ENCODE results near the gene MRPS18A.
"Not testable (repeated sequence)": the region's sequence is repeated elsewhere in the genome, so short reads cannot be mapped to it uniquely, and the experiment has no call there.

Gene MRPS18A

GRCh38 chr6:43716099-43716498 lies 28.5 kb upstream of the MRPS18A start:
- no peak for DNase-seq

DNA sequence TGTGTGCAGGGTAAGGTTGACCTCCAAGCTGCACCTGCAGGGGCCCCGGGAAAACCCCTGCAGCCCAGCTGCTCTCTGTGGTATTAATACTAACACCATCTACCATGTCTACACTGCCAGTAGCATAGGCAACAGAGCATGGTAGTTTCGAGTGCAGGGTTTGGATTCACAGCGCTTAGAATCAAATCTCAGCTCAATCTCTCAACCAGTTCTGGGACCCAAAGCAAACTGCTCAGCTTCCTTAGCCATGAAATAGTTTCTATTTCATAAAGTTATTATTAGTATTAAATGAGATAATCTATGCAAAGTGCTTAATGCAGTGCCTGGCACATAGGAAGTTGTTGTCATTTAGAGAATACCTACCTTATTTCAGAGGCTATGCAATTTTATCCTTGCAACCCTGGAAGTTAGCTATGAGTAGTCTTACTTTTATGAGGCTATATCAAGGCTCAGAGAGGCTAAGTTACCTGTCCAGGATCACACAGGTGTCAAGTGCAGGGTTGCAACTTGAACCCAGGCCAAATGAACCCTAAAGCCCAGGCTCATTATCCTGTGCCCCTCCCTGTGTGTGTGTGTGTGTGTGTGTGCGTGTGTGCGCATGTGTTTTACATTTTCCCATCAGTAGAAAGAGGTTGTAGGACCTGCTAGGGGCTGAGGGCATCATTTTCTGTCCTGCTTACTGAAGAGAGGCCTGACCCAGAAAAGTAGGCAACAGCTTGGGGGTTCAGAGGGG lies 27.6 kb upstream of the MRPS18A start:
- no peak for DNase-seq

DNA sequence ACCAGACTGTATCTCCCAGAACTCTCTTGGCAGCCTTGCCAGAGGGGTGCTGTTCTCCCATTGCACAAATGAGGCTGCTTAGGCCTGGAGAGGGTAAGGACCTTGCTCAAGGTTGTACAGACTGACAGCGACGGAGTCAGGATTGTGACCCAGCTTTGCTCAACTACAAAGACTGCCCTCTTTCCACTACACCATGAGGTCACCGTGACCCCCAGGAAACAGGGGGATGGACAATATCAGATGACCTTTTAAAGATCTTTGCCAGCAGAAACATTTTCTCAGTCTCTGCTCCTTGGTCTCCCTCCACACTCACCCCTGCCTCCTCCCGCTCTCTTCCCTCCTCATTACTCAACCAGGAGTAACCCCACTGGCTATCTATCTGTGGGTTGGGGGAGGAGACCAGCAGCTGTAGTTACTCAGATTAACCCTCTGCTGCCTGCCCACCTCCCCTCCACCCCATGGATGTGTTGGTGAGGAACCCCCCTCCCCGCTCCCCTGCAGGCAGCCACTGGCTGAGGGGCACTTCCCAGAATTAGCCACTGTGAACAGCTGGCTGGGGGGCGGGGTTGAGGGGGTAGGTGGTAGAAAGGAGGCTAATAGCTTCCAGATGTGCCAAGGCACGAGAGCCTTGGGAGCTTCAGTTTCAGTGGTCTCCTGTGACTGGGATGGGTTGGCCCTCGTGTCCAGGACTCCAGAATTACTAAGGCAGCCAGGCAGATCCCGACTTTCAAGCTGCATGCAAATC lies 26.9 kb upstream of the MRPS18A start:
- no peak for DNase-seq

- DNase-seq: no peak
These were observed 26.2 kb upstream of the MRPS18A start for GRCh38 chr6:43713643-43714310.

GRCh38 chr6:43712579-43712978 lies 25.0 kb upstream of the MRPS18A start:
- no peak for DNase-seq

DNA sequence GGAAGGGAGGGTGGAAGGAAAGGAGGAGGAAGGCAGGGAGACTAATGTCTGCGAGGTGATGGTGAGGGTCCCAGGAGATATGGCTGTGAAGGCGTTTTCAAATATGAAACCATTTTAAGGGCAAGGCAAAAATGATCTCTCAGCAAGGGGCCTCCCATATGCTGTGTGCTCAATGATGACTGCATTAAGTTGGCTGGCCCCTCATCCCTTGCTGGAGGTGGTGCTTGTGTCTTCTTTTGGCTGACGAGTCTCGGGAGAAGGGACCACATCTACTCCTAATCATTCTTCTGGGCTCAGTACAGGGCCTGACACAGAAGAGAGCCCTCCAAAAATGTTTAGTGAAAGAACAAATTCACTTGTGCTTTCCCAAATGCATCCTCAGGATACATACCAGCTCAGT lies 23.0 kb upstream of the MRPS18A start:
- no peak for DNase-seq

- DNase-seq: no peak
These were observed 22.2 kb upstream of the MRPS18A start for GRCh38 chr6:43709654-43710303.

DNA sequence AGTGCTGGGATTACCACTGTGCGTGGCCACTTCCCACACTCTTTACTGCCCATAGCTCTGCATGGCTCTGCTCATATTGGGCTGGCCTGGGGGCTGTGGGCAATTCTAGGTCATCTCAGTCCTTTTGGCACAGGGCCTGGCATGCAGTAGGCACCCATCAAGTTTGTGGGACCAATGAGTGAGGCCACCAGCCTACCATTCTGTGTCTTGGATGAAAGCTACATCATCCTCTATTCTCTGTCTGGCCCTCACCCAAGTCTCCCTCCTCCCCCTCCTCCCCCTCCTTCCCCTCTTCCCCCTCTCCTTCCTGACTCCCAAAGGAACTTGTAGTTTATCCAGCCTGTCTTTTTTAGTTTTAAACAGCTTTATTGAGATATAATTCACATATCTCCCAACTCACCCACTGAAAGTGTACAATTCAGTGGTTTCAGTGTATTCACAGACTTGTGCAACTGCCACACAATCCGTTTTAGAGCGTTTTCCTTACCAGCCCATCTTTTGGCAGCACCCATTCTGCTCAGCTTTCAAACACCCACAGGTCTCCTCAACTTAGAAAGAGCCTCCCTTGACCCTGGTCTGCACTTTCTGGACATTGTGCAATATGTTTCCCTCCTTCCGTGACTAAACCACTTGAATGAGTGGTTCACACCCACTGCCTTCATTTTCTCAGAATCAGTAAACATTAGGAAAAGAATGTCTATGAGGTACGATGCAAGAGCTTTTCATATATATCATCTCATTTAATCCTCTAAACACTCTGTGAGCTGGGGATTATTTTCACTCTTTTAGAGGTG lies 21.5 kb upstream of the MRPS18A start:
- no peak for DNase-seq

- no peak for DNase-seq
These were observed 20.2 kb upstream of the MRPS18A start for GRCh38 chr6:43707767-43708166.

GRCh38 chr6:43707269-43707668 lies 19.7 kb upstream of the MRPS18A start:
- no peak for DNase-seq

DNA sequence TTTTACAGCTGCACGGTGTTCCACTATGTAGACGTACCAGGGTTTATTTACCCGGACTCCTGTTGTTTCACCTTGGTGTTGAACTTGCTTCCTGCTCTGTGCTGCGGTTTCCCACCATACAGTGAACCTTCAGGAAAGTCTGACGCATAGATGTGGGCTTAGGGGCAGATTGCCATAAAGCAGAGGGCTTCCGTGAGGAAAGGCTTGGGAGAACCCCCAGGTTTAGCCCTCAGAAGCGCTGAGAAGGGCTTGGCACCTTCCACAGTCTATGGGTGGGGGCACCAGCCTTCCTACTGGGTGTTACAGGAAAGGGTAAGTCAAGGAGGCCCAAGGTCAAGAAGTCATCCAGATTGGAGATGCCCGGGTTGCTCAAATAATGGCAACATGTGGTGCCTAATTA lies 19.2 kb upstream of the MRPS18A start:
- no peak for DNase-seq

GRCh38 chr6:43705996-43706395 lies 18.4 kb upstream of the MRPS18A start:
- DNase-seq: no peak

DNA sequence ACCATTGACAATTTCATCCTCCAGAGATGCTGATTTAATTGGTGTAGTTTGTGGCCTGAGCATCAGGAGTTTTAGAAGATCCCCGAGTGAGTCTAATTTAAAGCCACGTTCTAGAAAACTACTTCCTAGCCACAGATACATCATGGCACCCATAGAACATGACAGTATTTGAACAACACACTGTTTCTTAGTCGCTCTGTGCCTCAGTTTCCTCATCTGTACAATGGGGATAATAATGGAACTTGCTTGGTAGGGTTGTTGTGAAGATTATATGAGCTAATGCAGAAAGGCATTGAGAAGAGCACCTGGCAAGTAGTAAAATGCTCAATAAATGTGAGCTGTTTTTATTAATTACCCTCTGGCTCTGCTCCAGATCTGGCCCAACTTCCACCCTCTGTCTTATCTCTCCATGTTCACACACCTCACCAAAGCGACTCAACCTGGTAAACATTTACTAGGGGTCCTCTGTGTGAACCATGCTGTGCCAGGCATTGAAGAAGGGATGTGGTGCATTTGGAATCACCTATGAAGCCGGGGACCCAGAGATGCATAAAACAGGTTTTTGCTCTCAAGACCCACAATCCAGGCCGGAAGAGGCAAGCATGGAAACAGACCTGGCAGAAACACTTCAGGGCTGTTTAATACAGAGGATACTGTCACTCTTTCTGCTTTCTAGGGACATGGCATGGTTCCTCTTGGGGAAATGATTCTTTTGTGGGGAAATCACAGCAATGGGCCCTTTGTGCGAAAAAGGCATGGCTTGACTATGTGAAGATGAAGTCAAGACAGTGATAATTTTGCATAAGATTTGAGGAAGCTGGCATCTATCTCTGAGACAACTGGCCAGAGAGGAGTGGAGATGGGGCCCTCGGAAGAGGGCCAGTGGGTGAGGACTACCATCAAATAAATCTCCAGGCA lies 16.2 kb upstream of the MRPS18A start:
- no peak for DNase-seq

- no peak for DNase-seq
These were observed 15.2 kb upstream of the MRPS18A start for GRCh38 chr6:43702534-43703440.

DNA sequence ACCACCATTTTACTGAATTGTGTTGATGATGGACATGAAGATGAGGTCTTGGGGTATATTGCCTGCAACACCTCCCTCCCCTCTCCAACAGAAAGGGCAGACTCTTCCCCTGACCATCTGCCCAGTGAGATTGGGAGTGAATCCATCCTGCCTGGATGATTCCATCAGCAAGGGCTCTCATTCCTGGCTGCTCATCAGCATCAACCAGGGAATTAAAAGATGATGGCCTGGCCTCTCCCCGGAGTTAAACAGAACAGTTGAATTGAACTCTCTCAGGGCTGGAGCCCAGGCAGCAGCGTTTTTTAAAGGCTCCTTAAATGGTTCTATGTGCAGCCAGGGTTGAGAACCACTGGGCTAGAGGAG lies 14.6 kb upstream of the MRPS18A start:
- no peak for DNase-seq

GRCh38 chr6:43700939-43701560 lies 13.5 kb upstream of the MRPS18A start:
- not testable (repeated sequence) for DNase-seq

DNA sequence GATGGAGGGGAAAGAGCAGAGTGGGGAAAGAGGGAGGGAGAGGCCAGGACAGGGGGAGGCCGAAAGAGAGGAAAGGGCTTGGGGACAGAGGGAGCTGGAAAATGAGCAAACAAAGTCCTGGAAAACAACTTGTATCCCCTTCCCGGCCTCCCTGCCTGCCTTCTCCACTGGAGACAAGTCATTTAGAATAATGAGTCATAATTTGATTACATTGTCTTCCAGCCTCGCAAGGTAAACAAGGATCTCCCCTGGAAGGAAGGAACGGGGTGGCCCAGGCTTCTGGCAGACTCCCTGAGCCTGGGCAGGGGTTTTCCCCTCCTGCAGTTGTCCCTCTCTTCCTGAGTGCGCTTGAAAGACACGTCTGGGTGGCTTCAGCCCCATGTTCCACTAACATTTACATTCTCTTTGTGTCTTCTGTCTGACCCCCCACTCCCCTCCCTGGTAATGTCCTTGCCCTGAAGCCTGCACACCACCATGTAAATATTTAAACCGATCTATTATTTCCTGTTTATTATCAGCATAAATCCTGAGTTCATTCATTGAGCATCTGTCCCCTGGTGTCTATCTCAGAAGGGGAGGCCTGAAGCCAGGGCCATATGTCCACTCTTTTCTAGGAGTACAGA lies 12.1 kb upstream of the MRPS18A start:
- no peak for DNase-seq

DNA sequence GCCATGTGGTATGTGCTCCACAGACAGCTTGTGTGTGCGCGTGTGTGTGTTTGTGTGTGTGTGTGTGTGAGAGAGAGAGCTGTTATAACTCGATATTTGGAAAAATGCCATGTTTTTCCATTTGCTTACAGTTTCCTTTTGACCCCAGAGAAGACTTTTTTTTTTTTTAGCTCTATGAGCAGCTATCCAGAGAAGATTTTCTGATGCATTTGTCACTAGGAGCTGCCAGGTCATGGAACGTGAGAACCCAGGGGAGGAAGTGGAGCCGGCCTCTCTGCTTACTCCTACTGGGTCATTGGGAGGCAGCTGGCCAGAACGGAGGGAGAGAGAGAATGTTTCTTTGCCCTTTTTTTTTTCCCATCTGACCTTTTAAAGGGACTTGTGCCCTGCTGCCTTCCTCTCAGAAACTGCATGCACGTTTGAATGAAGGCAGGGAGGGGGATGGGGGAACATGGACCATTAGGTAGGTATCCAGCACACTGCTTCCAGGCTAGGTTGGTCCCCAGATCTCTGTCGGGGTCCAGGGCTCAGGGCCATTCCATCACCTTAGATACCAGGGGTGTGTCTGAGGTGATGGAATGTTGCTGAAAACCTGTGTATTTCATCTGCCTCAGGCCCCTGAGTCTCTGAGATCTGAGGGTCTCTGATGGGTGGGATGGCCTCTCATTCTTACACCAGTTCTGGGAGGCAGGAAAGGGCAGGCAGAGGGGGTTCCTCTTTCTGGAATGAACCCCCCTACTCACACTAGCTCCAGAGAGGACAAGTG lies 11.2 kb upstream of the MRPS18A start:
- DNase-seq: no peak

DNA sequence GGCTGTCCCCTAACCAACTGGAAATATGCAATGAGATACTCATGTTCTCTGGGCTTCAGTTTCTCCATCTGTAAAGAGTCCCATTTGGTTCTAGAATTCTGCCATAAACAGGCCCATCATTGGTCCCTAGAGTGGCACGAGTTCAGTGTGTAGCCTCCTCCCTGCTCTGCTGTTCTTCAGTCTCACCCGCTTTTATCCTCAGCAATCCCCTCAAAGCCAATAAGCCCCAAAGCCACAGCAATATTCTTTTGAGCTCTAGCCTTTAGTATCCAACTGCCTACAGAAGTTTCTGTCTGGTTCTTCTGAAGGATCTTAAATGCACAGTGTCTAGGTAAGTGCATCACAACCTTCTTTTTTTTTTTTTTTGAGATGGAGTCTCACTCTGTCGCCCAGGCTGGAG lies 9.8 kb upstream of the MRPS18A start:
- DNase-seq: no peak

Measured in activated CD4-positive, alpha-beta T cell treated with anti-CD3 and anti-CD28 coated beads, Interleukin-2, amount 50 U/mL, for 4 hours (primary cell).